ENCODE measurements around the gene ZNF354C.

The ZNF354C gene

DNA sequence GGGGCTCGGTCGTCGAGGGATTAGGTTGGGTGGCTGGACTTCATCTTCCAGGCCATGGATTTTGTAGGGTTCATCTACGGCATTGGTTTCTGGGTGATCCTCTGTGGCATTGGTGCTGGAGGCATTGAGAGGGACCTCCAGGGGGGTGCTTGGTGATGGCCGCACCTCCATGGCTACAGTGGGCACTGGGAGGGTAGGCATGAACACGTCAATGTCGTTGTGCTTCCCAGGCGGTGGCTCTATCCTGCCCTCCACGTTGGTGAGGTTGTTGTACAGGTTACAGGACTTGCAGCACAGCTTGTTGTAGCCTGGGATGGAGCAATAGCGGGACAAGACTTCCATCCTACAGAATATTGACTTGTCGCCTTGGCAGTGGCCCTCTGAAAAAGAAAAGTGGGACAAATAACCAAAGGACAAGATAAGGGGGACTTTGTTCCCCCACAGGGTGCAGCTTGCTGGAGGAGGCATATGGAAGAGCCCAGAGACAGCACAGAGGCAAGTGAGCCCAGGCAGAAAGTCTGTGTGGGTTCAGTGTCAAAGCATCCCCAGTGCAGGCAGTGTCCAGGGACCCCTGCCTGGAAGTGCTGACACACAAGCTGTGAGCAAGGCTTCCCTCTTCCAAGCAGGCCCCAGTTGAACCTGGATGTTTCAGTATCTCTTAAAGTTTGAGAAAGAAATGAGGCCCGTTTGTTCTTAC is 53.9 kb downstream of the ZNF354C start:
- no peak for FAIRE-seq

DNA sequence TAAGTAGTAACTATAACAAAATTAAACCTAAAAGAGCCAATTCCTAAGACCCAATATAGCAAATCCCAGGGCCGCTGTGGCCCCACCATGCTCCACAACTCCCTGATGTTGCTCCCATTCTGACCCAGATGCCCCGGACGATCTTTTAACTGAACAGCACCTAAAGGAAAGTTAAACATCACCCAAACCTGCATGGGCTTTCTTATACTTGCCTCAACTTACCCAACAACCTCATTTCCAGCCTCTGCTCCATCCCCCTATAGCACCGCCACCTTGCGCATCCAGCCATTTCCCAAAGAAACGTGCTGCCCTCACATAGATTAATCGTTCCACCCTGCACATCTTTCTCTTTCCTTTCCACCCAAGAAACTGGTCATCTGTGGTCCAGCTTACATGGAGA is 54.6 kb downstream of the ZNF354C start:
- FAIRE-seq, result no peak

DNA sequence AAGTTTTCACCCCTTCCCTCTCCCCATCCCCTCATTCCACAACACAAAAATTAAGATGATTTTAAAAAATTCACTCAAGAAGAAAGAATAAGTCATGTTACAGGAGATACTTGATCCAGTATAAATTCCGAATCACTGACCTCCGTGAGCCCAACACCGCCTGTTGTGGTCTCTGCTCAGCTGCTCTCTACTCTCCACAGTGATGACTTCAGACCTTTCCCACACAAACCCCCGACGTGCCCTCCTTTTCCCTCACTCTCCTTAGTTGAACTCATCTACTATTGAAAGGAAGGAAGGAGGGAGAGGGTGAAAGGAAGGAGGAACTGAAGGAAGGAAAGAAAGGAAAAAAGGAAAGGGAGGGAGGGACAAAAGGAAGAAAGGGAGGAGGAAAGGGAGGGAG is 55.1 kb downstream of the ZNF354C start:
- FAIRE-seq, result no peak

DNA sequence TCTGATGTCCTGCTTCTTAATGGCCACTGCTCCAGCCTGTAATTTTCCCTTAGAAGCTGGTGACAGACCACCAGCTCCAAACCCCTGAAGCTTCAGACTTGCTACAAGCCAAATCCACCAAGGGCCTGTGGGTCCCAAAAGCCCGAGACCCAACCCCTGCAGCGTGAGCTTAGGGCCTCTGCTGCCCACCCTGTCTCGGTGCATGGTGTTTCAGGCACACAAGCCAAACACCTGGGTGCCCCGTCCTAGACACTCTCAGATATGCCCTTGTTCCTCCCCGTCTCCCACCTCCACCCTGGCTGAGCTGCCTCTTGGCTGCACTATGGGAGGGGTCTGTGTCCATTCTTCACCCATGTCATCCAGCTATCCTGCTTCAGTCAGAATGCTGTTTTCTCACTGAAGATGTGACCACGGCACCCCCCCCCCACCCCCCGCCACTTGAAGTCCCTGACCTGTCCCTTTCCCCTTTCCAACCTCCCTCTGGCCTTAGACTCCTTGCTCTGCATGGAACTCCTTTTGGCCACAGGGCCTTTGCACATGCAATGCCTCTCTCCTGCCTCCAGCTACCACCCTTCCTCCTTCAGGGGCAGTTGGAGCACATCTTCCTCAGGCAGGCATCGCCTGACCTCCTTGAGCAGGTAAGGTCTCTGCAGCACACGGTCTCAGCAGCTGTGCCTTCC is 55.8 kb downstream of the ZNF354C start:
- FAIRE-seq, result no peak

DNA sequence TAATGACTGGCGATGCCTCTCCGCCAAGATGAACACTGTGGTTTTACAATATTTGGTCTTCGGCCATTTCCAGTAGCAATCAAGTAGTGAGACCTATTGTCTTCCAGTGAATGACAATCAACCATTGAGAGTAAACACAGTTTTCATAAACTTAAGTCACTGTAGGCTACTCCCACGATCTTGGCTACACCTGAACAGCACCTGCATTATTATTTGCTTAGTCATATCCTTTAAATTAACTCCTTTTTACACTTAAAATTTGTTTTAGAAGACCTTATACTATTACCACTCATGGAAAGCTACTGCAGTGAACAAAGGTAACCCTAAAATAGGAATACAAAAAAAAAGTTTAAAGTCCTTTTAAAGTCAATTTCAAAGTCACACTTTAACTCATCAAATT is 58.2 kb downstream of the ZNF354C start:
- no peak for FAIRE-seq

DNA sequence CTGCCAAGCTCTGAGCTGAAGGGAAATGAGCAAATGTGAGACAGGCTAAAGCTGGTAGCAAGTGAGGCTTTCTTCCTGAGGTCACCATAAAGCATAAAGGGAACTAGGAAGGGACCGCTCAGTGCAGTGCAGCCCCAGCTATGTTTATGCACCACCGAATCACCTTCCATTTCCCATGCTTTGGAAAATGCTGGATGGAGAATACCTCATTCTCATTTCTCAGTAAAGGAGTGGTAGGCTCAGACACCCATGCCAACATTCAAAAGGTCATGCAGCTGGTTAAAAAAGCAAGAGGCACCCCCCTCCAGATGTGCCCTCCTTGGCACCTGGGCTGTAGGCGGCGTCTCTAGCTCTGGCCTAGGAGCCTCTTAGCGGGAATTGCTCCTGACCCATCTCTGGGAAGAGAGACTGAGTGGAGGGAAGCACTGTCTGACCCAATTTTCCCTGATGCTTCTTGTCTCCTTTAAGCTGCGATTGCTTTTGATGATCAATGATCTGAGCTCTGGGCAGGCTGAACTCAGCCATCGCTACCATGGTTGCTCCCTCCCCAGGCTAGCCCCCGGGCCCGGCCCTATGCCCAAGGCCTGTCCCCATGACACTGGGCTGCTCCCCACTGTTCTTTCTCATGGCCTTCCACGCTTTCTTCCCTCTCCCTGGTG is 58.7 kb downstream of the ZNF354C start:
- no peak for FAIRE-seq

DNA sequence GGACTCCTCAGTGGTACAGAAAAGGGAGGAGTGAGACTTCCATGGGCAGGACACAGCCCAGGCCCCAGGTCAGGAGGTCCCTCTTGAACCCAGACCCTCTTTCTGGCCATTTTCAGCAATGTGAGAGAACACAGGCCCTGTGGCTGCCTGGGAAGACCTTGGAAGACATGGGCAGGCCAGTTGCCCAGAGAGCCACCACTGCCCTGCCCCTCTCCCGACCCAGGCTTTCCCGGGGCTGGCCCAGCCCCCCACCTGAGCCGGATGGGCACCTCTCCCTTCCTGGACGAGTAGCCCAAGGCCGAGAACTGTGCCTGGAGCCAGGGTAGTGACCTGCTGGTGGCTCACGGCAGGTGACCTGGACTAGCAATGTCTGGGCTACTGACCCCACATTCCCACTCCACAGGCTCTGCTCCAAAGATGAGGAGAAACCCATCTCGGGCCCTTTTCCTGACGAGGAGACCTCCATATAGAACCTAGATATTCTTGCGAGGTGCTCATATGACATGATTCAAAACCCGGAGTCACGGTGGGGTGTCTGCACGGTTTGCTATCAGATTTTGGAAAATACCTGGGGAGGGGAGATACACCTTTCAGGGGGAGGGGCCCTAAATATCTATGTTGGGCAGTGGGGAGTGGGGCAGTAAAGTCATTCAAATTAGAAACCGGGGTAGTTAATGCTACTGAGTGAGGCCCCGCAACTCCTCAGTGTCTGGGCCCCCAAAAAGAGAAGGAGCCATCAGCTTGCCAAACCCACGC is 59.4 kb downstream of the ZNF354C start:
- no peak for FAIRE-seq

DNA sequence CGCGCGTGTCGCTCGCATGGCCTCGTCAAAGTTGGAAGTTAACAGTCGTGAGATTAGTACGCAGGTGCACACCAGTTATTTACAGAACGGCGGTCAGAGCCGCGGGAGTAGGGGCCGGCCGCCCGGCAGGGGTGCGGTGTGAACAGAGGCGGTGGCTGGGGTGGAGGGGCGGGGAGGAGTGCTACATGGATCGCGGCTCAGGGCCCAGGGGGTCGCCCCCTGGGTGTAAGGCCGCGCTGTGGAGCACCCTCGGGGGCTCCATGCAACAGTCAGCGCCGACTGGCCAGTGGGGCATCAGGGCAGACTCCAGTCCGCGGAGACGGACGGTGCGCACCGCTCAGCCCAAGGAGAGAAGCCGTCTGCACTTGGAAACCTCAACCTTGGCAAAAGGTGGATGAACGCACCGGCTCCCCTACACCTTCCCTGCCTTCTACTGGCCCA is 60.3 kb downstream of the ZNF354C start:
- no peak for FAIRE-seq

DNA sequence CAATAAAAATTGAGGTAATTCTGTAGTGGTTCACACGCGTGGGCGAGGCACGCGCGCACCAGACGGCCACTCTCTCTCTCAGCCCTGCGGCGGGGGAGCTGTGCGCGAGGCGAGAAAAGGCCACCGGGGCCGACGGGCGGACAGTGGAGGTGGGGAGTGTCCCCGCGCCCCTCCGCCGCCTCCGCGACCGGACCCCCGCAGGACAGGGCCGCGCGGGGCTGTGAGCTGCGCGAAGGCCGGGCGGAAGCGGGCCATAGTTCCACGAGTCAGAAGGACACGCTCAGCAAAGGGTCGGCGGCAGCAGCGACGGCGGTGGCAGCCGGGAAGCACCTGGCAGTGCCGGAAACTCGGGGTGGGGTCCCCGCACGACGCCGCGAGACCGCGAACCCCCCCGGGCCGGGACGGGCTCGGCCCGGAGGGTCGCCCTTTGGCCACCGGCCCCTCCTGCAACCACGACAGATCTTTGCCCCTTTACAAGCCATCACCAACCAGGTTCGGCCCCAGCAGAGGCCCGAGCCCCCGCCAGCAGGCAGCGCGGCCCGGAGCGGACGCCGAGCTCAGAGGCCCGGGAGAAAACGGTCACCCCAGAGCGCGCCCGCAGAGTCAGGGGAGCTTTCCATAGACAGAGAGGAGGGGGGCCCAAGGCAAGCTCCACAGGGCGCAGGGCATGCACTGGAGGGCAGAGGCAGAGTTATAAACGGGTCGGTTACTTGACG is 60.9 kb downstream of the ZNF354C start:
- FAIRE-seq, result no peak

DNA sequence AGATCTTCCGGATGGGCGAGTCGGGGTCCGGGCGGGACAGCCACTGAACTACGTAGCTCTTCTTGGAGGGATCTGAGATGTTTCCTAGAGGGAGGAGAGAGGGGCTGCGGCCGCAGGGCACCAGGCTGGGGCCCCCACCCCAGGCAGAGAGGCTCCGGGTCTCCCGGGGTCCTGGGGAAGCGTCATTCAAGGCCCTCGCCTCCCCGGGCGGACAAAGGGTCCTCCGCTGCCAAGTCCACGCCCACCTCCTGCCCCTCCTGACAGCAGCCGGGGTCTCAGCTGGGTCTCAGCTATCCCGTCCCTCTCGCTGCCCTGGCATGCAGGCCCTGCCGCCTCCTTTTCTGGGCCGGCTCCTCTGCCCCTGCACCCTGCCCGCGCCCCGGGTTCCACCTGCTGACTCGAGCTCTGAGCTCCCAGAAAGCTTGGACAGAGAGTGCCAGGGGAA is 61.5 kb downstream of the ZNF354C start:
- no peak for FAIRE-seq

DNA sequence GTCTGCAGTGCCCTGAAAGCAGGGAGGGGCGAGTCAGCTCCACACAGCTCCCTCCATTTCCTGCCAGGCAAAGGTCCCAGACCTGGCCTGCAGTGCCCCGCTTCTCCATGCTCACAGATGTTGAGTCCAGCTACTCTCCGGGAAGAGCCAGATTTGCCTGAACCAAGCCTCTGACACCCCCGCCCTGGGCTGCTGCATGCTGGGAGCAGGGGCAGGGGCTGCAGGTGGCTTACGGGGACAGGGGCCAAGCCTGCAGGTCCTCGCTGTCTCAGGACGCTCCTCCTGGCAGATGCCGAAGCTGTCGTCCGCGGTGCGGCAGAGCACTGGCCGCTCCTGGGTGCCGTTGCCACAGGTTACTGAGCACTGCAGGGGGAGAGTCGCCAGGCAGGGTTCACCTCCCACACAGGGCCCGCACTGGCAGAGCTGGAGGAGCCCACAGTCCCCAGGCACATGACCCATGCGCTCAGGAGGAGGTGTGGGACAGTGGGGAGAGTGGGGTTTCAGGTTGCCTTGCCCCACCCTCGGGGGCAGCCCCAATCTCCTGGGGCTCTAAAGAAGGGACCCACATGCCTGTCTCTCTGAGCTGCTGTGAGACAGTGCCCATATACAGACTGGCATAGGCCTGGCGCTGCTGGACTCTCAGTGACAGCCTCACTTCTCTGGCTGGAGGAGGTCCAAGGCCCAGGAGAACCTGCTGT is 62.4 kb downstream of the ZNF354C start:
- no peak for FAIRE-seq

DNA sequence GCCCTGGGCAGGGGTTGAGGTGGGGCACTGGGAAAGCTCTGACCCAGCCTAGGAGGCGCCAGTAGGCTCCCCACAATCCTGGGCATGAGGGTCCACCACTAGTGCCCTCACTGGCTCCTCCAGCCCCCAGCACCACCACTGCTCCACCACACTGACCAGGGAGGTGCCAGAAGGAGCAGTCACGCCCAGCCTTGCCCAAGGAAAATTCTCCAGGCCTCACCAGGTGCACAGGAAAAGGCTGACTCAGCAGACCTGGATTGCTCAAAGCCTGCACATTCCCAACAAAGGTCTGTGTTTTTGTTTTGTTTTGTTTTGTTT is 62.9 kb downstream of the ZNF354C start:
- FAIRE-seq, result no peak

DNA sequence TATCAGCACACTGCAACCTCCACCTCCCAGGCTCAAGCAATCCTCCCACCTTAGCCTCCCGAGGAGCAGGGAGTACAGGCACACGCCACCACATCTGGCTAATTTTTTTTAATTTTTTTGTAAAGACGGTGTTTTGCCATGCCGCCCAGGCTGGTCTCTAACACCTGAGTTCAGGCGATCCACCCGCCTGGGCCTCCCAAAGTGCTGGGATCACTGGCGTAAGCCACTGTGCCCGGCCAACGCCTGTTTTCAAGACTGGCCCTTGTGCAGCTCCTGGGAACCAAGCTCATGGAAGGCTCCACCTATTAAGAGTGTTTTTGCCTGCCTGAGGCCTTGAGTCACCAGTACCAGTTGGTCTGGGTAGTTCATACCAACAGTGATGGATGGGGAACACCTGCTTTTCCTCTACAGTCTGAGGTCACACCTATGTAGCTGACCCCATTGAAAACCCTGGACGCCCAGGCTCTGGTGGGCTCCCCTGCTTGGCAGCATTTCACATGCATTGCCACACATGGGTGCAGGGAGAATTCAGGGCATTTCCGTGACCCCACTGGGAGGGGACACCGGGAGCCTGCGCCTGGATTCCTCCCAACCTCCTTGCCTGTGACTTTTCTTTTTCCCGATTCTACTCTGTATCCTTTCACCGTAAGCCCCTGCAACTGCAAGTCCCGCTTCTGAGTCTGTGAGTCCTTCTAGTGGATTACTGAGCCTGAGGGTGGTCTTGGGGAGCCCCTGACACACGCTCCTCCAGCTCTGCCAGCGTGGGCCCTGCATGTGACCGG is 63.5 kb downstream of the ZNF354C start:
- FAIRE-seq, result no peak

DNA sequence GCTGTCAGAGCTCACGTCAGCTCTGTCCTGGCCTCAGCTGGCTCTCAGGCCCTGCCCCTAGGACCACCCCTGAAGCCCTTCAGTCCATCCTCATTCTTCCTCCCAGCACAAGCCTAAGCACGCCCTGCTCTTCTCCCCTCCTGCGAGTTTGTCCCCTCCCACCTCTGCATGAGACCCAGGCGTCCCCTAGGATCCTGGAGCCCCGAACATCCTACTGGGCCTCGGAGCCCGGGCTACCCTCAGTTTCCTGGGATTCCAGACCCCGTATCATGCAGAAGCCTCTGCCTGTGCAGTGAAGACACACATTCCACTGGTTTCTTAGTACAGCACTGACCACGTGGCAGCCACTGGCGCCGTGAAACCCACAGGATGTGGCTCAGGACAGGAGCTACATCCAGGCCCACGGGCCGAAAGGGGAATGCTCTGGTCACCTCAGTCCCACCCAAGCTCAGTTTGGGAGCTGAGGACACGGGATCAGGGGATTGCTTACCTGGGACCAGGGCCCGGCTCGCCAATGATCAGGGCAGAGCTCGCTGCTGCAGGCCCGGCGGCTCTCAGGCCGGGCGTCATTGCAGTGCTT is 64.2 kb downstream of the ZNF354C start:
- no peak for FAIRE-seq

DNA sequence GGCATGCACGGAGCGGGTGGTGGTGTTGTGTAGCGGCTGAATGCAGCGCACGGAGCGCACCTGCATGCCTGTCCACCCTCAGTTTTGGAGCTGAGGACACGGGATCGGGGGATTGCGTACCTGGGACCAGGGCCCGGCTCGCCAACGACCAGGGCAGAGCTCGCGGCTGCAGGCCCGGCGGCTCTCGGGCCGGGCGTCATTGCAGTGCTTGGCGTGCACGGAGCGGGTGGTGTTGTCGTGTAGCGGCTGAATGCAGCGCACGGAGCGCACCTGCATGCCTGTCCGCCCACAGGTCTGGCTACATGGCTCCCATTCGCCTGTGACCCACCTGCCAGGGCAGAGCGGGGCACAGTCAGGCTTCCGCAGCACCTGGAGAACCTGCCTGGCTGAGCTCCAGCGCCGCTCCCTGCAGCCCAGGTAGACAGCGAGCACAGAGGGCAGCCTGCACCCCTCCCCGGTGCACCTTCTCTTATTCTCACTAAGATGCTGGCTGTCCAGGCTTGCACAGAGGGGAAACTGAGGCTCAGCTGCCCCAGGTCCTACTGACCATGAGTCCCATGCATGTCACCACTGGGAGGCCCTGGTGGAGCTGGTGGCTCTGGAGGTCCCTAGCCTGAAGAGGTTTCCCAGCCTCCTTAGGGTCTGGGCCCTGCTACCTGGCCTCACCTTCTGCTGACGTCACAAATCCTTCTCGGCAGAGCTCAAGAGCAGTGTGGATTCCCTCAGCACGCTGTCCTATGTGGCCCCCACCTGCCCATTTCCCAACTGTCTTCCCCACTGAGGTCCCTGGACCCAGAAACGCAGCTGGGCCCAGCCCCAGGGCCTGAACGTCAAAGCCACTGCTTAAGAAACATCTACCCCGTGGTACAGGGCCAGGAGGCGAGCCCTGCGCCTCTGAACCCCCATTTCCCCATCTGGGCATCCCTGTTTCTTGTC is 64.9 kb downstream of the ZNF354C start:
- no peak for FAIRE-seq

DNA sequence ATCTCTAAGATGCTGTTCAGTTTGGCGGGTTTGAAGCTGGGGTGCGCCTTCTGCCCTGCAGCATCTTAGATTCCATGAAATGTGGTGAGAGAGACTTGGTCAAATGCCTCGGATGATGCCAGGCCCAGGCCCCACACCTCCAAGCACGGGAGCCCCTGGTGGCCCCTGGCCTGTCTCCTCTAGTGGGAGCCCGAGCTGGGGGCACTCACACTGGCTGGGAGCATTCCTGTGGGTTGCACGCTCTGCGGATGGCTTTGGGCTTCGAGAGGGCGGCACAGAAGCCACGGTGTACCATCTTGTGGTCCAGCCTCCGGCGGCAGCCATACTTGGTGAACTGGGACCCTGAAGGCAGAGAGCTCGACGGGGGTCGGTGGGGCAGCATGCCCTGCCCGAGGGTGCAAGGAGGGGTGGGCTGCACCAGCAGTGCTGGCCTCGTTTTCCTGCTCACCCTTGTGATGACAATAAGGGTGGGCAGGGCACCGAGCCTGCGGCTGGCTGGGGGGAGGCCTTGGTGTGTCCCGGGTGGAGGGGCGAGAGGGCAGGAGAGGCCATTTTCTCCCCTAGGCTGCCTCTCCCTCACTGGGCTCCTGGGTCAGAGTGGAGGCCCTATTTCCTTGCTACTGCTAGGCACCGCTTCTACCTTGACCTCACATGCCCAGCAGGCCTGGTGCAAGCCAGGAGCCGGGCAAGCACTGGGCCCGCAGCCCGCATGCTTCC is 65.8 kb downstream of the ZNF354C start:
- no peak for FAIRE-seq

DNA sequence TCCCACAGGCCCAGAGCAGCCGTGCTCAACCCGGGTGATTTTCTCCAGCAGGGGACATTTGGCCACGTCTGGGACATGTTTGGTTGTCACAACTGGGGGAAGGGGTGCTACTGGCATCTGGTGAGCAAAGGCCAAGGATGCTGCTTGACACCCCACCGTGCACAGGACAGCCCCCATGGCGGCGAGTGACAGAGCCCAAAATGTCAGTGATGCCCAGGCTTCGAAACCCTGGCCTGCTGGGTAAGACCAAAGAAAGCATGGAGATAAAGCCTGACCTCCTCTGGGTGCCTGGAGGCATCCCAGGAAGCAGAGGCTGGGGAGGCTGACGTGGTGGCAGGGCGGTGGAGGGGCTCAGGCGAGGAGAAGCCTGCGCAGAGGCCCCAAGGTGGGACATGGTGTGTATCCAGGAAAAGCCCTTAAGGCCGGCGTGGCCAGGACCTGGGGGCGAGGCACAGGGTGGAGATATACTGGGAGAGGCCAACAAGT is 66.4 kb downstream of the ZNF354C start:
- FAIRE-seq, result no peak

DNA sequence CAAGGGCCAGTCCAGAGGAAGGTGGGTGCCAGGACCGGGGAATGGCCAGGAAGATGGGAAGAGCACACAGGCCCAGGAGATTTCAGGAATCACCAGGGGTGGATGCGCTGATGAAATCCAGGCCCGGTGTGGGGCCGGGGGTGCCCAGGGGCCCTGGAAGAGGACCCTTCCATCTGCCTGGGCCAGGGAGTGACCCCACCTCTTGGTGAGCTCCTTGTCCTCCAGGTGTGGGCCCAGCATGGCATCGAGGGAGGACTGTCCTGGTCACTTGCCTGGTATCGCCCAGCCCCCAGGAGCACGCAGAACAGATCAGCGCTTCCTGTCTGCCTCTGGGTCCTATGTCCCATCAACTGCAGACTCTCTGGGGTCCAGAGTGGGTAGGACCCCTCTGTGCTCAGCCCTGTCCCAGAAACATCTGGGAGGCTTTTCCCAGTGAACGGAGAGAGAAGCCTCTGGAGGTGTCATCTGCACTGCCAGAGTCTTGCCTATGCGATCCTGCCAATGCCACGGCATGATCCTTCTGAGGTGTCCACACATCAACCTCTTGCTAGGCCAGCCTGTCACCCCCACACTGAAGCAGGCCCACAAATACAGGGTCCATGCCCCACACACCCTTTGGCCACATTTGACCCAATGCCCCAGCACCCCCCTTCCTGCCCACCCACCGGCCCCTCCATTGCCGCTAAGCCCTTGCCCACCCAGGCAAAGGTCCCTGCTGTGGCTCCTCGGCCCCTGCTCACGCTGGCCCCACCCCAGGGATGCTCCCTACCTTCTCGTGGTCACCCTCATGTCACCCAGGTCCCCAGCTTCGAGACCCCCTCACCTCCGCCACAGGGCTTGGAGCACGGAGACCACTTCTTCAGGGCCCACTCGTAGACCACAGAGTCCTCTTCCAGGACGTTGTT is 67.2 kb downstream of the ZNF354C start:
- FAIRE-seq, result no peak

All from islet of Langerhans (tissue), 1 donor.